Gastrocnemius medialis (tissue), 4 donors: Measurements from ENCODE around the gene MYOM1. TPM values are rescaled to one million over a fixed set of nuclear protein-coding genes. Genes with fewer than 3 reads are reported as not detected.

Experiments used
- ATAC-seq, 2 donors: fragments of 150-250 bp; one replicate each; pipeline ENCODE4 v1.9.1; 2016
- DNase-seq, 2 donors: peaks; one replicate each; pipeline ENCODE4 v3.0.0-alpha.2; 2019
- H3K27ac ChIP-seq, 4 donors: fragments of 200-600 bp; sonication (generic); 1 replicate in 1 of 4; 2 replicates in 3 of 4; pipeline ENCODE4 v1.5.1; 2016 to 2018; ENCODE audit warnings: mild to moderate bottlenecking in 2 of 4, moderate library complexity in 1 of 4
- H3K27me3 ChIP-seq, 3 donors: fragments of 200-600 bp; sonication (generic) in 2 of 3; 1 replicate in 1 of 3; 2 replicates in 2 of 3; pipeline versions ENCODE4 v1.5.1 to v1.6.0; 2016 to 2019; ENCODE audit warnings: mild to moderate bottlenecking in 1 of 3, moderate library complexity in 1 of 3
- H3K36me3 ChIP-seq, 2 donors: fragments of 200-600 bp; sonication (generic) in 1 of 2; one replicate each; pipeline ENCODE4 v1.5.1; 2017 to 2018
- H3K4me1 ChIP-seq, 2 donors: fragments of 200-600 bp; sonication (generic) in 1 of 2; one replicate each; pipeline ENCODE4 v1.5.1; 2016 to 2017; ENCODE audit warnings: mild to moderate bottlenecking in 2 of 2
- H3K4me3 ChIP-seq, 4 donors: fragments of 200-600 bp; sonication (generic) in 3 of 4; 1 replicate in 1 of 4; 2 replicates in 3 of 4; pipeline ENCODE4 v1.5.1; 2016 to 2019; ENCODE audit warnings: mild to moderate bottlenecking in 2 of 4
- H3K9me3 ChIP-seq, 3 donors: fragments of 200-600 bp; sonication (generic) in 2 of 3; 1 replicate in 1 of 3; 2 replicates in 2 of 3; pipeline ENCODE4 v1.5.1; 2016 to 2019
- CTCF ChIP-seq, 5 experiments: fragments of 450-650 bp in 3 of 5; fragments of 200-600 bp in 2 of 5; sonication (generic) in 2 of 5; IDR thresholded peaks in 4 of 5; conservative IDR thresholded peaks in 1 of 5; 1 replicate in 4 of 5; 2 replicates in 1 of 5; pipeline ENCODE4 v1.5.1; 2016 to 2019; ENCODE audit warnings: antibody characterized with exemption in 5 of 5, mild to moderate bottlenecking in 3 of 5, moderate library complexity in 3 of 5
- POLR2A ChIP-seq, 2 donors: fragments of 450-650 bp; IDR thresholded peaks; one replicate each; pipeline ENCODE4 v1.6.1; 2017; ENCODE audit warnings: antibody characterized with exemption in 2 of 2, mild to moderate bottlenecking in 2 of 2, moderate library complexity in 2 of 2
- in situ Hi-C, 4 donors: fragments of 200-750 bp; cut with MboI; loops; one replicate each; pipeline versions ENCODE4 v1.15.0 to v1.8.0; 2017; ENCODE audit warnings: low sequenced_read_pairs in 4 of 4
- intact Hi-C: fragments of 100-400 bp; cut with DNase I; formaldehyde crosslinking; loops from one replicate; pipeline ENCODE4 v1.15.1; 2023; ENCODE audit warnings: low total_unique reads
- total RNA-seq, 4 donors: library from RNA; depleted of rRNA; stranded (reverse); fragments of >200 nt; gene quantifications; one replicate each; pipeline versions ENCODE4 v1.1.0 to v1.2.3, GENCODE V29; 2016

The MYOM1 gene
- total RNA-seq, 4 donors from 2014 or later, result 245 to 307 (median 273) TPM

- ATAC-seq, result peak; percentile 78
- peak; percentile 97 to 98 for DNase-seq
- Histone ChIP-seq H3K36me3 (peaks cover 0 to 2% of the 10 kb centered on the region in 2 donors), H3K4me3 (peak within 1 kb of the TSS; percentile 84 to 98 (median 94)), H3K4me1 (peaks cover 37 to 55% of the 10 kb centered on the region in 2 donors), H3K9me3 (no peaks in the 10 kb centered on the region), H3K27ac (peak within 1 kb of the TSS; percentile 99), H3K27me3 (no peaks in the 10 kb centered on the region)
- TF ChIP-seq CTCF (IDR thresholded peaks at IDR 0.05 in 4 of 5, conservative IDR thresholded peaks at IDR 0.05 in 1 of 5), result peak in 1 of 5 experiments; percentile 12
- peak; percentile 89 to 90 for TF ChIP-seq POLR2A (IDR thresholded peaks at IDR 0.05)
- intact Hi-C loops, result loop anchor here (1.0 to 5.0 kb wide), 5 partner anchors 27 to 234 kb away; partner anchors contain the start of gene LPIN2
- in situ Hi-C loops, result loop anchor here (5.0 to 25.0 kb wide), 7 partner anchors 83 to 485 kb away; partner anchors contain the start of gene LPIN2 (in 1 of the 4)
Measured at GRCh38 chr18:3247240-3248061, 27.7 kb upstream of the MYOM1 start, which contains the start of gene MYL12A. Gene MYL12A (plus strand): TSS chr18:3247801. CDS start chr18:3253248, 5,447 bp downstream.

DNA sequence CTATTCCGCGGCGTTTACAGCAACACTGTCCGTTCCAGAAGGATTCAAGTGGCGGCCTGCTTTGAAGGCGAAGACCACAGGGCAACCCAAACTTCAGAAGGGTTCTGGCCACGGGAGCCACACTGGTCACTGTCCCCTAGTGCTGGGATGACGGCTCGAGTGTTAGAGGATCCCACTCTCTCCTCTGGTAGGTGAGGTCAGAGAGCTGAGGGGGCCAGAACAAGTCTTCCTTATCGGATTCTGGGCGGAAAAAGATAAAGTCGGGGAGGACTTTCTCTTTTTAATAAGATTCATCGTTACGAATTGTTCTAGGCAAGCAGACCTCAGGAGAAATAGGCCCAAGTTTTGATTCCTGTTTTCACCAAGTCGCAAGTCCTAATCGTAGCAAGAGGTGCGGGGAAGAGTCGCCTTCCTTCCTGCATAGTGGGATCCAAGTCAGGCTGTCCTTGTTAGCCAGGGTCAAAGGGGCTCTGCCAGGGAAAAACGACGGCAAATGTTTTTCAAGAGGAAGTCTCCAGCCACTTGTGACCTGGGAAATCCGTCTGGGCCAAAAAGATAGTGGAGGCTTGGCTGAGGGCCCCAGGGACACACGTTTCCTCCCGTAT lies 27.0 kb upstream of the MYOM1 start:
- intact Hi-C loops (loop anchor here (1.0 to 5.0 kb wide), 6 partner anchors 26 to 314 kb away; partner anchors contain the start of gene LPIN2), in situ Hi-C loops (loop anchor here (5.0 to 25.0 kb wide), 7 partner anchors 82 to 484 kb away; partner anchors contain the start of gene LPIN2 (in 1 of the 4))
- TF ChIP-seq CTCF (IDR thresholded peaks at IDR 0.05 in 4 of 5, conservative IDR thresholded peaks at IDR 0.05 in 1 of 5) (no peak), POLR2A (IDR thresholded peaks at IDR 0.05) (no peak)
- DNase-seq (peak; percentile 32 to 61), ATAC-seq (peak; percentile 24 to 31)
- H3K27me3 ChIP-seq, result no peaks in the 10 kb centered on the region
- H3K36me3 ChIP-seq, result peaks cover 0 to 5% of the 10 kb centered on the region in 2 donors
- H3K9me3 ChIP-seq, result no peaks in the 10 kb centered on the region
- H3K4me3 ChIP-seq, result peak overlapping the region; percentile 84 to 98 (median 94)
- peaks cover 30 to 49% of the 10 kb centered on the region in 2 donors for H3K4me1 ChIP-seq
- H3K27ac ChIP-seq, result peak overlapping the region; percentile 99

GRCh38 chr18:3245853-3246634 lies 26.3 kb upstream of the MYOM1 start:
- H3K4me3 ChIP-seq, result peak overlapping the region; percentile 84 to 98 (median 94)
- intact Hi-C loops (loop anchor here (1.0 to 5.0 kb wide), 4 partner anchors 34 to 314 kb away; no protein-coding TSS in a partner anchor), in situ Hi-C loops (loop anchor here (5.0 to 25.0 kb wide), 7 partner anchors 81 to 484 kb away; partner anchors contain the start of gene LPIN2 (in 1 of the 4))
- DNase-seq, result peak; percentile 87 to 91
- peaks cover 0 to 5% of the 10 kb centered on the region in 2 donors for H3K36me3 ChIP-seq
- peak; percentile 60 for ATAC-seq
- H3K4me1 ChIP-seq, result peaks cover 23 to 42% of the 10 kb centered on the region in 2 donors
- no peaks in the 10 kb centered on the region for H3K27me3 ChIP-seq
- TF ChIP-seq CTCF (IDR thresholded peaks at IDR 0.05 in 4 of 5, conservative IDR thresholded peaks at IDR 0.05 in 1 of 5) (peak in 4 of 5 experiments; percentile 90 to 98 (median 96)), POLR2A (IDR thresholded peaks at IDR 0.05) (peak in 1 of 2 donors; percentile 8)
- no peaks in the 10 kb centered on the region for H3K9me3 ChIP-seq
- H3K27ac ChIP-seq, result peak overlapping the region; percentile 99

- H3K27me3 ChIP-seq, result no peaks in the 10 kb centered on the region
- peak overlapping the region; percentile 99 for H3K27ac ChIP-seq
- in situ Hi-C loops, result loop anchor here (5.0 to 25.0 kb wide), 7 partner anchors 80 to 483 kb away; partner anchors contain the start of gene LPIN2 (in 1 of the 4)
- H3K4me1 ChIP-seq, result peaks cover 17 to 34% of the 10 kb centered on the region in 2 donors
- H3K36me3 ChIP-seq, result peaks cover 0 to 5% of the 10 kb centered on the region in 2 donors
- H3K4me3 ChIP-seq, result peak overlapping the region; percentile 84 to 98 (median 94)
- DNase-seq, result no peak
- H3K9me3 ChIP-seq, result no peaks in the 10 kb centered on the region
- ATAC-seq, result no peak
- intact Hi-C loops, result loop anchor here (5.0 kb wide), 1 partner anchor 33 kb away; no protein-coding TSS in a partner anchor
- no peak for TF ChIP-seq POLR2A (IDR thresholded peaks at IDR 0.05)
- no peak for TF ChIP-seq CTCF (IDR thresholded peaks at IDR 0.05 in 4 of 5, conservative IDR thresholded peaks at IDR 0.05 in 1 of 5)
Measured at GRCh38 chr18:3245185-3245564, 25.4 kb upstream of the MYOM1 start.
